Forelimb muscle (tissue), 1 donor: ENCODE data around the gene CHST6. TPM values are rescaled to one million over a fixed set of nuclear protein-coding genes. Genes with fewer than 3 reads are reported as not detected.
"Not testable (repeated sequence)": the region's sequence is repeated elsewhere in the genome, so short reads cannot be mapped to it uniquely, and the experiment has no call there.

Experiments used
- DNase-seq: peaks from one replicate; pipeline ENCODE4 v3.0.0-alpha.2; 2013; ENCODE audit warnings: low read depth
- polyA plus RNA-seq: library from polyadenylated mRNA; unstranded; fragments of 120-200 nt; gene quantifications from one replicate; pipeline ENCODE4 v1.2.1, GENCODE V29; 2013; ENCODE audit not compliant: insufficient read length

Gene CHST6
- polyA plus RNA-seq, 1 donor, result 2.1 TPM

DNA sequence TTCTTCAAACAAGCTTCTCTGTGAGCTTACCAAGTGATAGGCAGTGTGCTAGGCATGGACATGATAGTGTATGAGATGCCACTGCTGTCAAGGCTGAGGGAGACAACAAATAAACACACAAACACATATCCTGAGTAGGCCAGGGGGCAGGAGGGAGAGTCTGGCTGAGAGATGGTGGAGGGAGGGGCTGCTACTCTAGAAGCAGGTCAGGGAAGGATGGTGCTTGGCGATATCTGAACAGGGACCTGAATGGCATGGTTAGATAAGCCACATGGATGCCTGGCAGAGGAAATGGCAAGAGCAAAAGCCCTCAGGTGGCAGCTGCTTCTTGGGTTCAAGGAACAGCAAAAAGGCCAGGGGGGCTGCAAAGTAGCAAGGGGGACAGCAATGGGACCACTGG, 8.6 kb upstream of the CHST6 start:
- DNase-seq, result no peak

DNA sequence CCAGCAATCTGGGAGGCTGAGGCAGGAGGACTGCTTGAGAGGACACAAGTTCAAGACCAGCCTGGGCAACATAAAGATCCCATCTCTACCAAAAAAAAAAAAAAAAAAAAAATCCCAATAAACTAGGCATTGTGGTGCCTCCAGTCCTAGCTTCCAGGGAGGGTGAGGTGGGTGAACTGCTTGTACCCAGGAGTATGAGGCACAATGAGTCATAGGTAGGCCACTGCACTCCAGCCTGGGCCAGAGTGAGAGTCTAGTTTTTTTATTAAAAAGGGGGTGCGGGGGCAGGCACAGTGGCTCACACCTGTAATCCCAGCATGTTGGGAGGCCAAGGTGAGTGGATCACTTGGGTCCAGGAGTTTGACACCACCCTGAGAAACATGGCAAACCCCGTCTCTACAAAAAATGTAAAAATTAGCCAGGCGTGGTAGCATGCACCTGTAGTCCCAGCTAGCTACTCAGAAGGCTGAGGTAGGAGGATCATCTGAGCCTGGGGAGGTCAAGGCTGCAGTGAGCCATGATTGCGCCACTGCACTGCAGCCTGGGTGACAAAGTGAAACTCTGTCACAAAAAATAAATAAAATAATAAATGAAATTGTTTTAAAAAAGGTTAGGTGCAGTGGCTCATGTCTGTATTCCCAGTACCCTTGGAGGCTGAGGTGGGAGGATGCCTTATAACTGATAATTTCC, 7.8 kb upstream of the CHST6 start:
- DNase-seq, result no peak

DNA sequence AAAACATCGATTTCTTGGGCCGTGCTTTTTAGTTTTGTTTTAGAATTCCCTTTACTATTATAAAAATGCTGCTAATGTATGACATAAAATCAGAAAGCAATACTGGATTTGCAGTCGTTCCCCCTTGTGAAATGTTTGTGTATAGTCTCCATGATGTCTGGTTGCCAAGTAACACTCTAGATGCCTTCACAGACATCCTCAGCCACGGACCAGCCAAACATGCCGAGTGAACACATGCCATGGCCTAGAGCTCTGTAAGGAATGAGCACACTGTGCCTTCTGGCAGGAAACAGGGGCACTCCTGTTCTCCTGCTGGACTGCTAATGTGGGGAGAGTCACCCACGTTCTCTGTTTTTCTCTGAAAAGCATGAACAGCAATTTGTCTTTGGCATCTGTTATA, 6.6 kb upstream of the CHST6 start:
- DNase-seq, result peak; percentile 40

DNA sequence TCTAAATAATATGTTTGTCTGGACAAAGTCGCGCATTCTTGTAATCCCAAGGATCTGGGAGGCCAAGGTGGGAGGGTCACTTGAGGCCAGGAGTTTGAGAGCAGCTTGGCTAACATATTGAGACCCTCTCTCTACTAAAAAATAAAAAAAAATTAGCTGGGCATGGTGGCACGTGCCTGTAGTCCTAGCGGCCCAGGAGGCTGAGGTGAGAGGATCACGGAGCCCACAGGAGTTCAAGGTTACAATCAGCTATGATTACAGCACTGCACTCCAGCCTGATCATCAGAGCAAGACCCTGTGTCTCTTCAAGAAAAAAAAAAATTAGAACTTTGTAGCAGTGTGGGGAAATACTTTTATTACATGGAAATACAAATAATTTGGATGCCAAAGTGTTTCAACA, 6.1 kb upstream of the CHST6 start:
- no peak for DNase-seq

DNA sequence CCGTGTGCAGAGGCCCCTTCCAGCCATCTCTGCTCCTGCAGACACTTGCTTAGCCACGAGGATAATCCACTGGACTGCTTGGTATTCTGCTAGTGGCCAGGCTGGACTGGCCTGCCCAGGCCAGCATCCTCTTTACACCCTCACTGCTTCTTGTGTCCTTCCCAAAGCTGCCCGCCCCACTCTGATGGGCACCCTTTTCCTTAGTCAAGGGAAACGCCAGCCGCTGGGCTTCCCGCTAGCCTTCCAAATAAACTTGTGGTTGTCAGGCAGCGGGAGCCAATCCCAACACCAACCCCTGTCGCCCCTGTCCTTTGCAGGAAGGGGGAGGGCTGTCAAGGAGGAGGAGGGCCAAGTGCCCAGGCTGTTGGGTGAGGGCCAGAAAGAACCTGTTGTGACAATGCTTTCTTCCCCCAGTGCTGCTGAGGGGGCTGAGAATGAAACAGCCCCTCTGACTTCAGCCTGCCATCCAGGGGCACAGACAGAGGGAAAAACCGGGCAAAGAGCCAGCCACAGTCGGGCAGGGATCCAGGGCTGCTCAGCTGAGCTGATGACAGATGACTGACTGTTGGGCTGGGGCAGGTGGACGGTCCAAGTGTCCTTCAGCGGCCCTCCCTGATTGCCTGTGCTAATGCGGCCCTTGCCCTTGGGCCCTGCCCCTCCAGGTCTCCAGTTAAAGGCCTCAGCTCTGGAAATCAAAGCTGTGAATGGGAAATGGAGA, 3.5 kb upstream of the CHST6 start:
- not testable (repeated sequence) for DNase-seq

DNA sequence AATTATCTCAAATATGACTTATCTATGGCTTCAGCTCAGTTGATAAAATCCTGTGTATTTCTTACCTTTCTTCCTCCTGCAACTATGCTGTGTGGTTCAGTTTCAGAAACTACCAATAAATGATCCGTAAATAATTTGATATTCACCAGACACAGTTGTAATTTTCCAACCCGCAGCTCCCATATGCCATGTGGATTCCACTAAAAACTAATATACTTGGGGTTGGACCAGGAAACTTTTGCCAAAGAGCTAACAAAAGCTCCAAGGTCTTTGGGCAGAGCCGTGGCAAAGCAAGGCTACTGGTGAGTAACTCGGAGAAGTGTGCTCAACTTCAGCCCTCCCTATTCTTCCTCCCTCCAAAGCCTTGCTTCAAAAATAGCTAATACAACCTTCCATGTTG, 2.3 kb upstream of the CHST6 start:
- no peak for DNase-seq

DNA sequence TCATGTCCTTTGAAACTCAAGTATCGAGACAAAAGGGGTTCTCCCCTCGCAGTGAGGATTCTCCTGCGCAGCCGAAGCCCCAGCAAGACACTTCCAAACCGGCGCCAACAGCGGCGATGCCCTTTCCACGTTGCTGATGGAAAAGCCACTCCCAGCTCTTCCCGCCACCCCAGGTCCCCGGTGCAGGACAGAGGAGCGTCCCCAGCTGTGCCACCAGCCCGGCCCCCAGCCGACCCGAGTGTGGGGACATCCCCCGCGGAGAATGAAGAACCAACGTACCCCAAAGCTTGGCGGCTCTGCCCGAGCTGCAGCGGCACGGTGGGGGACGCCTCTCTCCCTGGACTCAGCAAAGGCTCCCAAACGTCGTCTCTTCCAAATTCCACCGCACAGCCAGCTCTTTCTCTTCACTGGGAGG, 573 bp downstream of the CHST6 start:
- DNase-seq, result no peak

DNA sequence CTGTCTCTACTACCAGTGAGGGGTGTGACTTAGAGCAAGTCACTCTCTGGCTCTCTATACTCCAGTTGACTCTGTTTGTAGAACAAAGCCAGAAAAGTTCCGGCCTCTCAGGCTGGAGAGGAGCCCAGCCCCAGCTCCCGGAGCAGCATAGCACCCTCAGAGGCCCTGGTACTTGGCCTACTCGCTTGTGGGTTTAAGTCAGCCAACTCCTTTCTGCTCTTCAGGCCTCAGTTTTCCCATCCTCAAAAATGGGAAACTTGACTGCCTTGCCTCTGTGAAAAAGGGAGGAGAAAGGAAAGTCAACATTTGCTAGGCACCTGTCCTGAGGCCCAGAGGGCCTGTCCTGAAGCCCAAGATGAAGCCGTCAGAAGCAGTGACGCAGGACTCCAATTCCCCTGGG, 1.1 kb downstream of the CHST6 start:
- DNase-seq, result no peak

DNA sequence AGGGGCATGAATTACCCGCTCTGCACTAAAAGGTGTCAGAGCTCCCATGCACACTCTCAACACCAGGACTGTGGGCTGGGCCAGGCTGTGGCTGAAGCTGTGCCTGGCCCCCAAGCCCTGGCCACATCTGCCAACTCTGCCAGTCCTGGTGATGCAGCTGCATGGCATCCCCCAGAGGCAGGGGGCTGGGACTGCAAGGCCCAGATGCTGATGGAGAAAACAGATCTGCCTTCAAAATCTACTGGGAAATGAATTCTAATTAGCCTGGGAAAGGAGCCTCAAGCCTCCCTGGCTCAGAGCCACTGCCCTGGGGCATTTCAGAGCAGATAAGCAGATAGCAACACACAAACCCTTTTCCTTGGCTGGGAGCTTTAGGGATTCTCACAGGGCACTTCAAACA, 3.4 kb downstream of the CHST6 start:
- no peak for DNase-seq

DNA sequence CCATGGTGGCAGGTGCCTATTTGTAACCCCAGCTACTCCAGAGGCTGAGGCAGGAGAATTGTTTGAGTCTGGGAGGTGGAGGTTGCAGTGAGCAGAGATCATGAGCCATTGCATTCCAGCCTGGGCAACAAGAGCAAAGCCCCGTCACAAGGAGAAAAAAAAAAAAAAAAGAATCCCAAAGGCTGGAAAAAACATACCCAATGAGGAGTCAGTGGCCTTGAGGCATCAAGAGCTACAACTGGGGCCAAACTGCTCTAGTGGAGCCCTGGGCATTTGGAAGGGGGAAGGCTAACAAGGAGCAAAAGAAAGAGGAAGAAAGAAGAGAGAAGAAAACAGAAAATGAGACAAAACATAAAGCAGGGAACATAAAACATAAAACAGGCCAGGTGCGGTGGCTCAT, 6.9 kb downstream of the CHST6 start:
- no peak for DNase-seq

DNA sequence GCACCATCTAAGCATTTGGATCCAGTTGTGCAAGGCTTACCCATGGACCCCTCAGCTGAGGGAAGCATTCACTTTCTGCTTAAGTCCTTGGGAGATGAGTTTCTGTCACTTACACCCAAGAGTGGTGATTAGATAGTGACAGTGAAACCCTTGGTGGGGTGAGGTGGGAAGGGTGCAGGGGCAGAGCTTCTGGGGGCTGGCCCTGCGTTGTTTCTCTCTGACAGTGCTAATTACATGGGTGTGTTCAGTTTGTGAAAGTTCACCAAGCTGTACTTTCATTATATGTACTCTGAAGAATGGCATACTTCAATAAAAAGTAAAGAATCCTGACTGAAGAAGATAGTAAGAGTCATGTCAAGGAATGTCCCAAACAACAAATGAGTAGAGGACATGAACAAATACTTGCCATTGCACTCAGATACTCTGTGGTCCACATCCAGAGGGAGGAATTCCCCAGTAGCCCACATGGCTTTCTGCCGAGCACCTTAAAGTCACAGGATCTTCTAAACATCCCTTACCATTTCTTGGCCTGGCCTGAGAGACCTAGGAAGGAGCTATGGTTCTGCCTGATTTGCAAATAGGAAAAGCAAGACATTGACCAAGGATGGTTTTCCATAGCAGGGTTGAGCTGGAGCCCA, 8.4 kb downstream of the CHST6 start:
- DNase-seq, result no peak

DNA sequence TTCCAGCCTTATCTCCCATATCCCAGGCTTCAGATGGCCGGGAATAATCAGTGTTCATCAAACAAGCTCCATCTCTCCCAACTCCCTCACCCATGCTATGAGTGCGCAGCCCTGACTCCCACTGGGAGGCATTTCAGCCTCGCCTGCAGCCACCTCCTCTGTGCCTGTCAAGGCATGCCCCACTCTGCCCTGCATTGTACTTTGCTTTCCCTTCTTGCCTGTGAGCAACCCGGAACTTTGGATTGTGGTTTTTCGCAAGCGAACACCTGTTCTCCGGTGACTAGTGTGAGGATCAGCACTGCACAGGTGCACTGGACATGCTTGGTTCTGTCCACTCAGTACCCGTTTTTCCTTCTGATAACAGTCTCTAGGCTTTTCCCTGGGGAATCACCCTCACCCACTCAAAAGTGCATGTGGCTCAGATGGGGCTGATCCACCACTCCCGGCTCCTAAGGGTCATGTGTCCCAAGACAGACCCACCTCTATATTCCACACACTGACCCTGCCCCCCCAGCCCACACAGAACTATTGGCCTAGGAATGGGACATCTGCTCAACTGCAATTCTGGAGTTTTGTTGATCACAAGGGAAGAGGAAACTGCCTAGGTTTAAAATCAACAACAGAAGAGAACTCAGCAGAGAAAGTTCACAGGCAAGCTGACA, 9.1 kb downstream of the CHST6 start:
- DNase-seq, result no peak

DNA sequence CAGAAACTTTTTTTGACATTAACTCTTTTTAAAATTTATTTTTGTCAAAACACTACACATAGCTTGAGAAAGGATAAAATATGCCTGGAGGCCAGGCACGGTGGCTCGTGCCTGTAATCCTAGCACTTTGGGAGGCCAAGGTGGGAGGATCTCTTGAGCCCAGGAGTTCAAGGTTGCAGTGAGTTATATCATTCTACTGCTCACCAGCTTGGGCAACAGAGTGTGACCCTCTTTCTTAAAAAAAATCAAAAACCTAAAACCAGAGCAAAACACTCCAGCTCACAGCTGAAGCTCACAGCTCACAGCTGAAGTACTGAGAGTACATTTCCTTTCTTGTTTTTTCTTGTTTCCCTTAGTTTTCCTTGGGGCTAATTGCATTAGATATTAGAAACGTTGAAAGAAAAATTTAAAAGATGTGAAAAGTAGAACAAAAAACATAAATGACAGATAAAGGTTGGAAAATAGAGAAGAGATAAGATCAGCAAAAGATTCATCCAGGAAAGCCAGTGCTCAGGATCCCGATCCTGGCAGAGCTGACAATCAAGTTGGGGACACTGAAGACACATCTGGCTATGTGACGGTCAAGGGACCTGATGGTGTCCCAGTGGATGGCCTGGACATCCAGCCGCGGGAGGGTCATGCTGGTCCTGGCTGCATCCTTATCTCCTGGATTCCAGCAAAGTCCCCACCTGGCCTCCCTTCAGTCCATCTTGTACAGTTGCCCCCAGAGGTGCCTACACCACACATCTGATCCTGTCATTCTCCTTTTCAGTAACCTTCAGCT, 9.8 kb downstream of the CHST6 start:
- DNase-seq, result no peak

DNA sequence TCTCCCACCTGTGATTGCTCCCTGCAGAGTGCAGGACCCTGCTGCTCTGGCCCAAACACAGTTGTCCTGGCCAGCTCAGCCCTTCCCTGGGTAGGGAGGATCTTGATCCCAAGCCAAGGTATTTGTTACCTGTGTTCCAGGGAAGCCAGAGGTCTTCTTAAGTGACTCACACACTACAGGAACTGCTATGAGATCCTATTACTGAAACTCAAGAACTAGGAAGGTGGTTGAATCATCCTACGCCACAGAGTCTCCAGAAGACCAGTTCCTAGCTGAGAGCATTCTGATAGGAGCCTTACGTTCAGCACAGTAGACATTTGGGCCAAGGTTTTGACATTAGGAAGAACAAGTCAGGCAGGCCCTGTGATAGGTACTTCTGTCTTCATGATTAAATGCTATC, 12.0 kb downstream of the CHST6 start:
- no peak for DNase-seq

DNA sequence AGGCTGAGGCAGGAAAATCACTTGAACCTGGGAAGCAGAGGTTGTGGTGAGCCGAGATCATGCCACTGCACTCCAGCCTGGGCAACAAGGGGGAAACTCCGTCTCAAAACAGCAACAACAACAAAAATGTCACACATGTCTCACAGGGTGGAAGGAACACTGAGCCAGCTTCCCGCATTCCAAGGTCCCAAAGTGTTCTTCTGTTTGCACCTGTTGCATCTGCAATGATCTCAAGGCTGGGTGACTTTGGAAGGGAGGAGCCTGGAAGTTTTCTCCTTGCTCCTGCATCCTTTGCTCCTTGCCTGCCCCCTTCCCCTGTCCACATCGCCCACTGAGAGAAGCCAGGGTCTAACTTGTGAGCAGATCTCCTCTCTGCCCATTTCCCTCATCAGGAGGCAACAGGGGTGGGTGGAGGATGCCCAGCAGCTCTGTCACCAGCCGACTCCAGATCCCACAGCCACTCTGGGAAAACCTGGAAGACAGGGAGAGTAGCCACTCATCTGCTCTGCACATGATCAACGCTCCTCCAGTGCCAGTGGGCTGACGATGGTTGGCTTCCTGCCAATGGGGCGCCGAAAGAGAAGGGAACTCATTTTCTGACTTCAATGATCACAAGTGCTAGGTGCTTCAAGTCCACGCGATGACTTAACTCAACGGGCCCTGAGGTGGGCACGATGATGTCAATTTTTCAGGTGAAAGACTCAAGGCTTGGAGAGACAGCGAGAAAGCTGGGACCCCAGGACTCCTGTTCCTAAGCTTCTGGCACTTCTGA, 12.6 kb downstream of the CHST6 start:
- no peak for DNase-seq

DNA sequence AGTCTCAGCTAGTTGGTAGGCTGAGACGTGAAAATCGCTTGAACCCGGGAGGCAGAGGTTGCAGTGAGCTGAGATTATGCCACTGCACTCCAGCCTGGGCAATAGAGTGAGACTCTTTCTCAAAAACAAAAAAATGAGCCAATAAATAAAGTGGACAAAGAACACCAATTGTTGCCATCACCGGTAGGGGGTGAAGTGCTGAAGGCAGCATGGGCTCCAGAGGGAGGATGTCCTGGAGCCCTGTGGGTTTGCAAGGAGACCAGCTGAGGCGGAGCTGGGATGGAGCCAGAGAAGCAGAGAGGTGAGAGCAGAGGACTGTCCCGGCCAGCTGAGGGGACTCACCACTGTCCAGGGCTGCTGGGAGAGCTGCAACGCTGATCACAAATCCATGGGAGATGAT, 13.8 kb downstream of the CHST6 start:
- no peak for DNase-seq

DNA sequence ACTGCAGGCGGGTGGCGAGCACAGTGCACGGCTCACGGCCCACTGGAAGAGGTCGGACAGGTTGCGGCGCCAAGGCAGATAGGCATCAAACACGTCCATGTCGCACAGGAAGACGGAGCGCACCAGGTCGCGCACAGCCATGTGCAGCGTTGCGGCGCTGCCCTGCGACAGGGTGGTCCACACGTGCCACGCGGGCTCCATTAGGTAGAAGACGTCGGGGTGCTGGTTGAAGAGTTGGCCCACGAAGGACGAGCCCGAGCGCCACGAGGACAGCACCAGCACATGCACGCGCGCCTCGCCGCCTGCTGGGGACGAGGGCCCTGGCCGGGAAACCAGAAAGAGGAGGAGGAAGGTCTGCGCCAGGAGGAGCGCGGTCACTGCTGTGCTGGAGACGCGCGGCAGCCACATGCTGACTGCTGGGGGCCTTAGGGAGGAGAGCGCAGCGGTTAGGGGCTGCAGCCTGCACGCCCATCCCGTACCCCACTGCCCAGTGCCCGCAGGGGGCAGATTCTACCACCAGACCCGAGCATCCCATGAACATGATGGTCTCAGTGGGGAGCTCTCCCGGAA, 15.7 kb downstream of the CHST6 start:
- no peak for DNase-seq

DNA sequence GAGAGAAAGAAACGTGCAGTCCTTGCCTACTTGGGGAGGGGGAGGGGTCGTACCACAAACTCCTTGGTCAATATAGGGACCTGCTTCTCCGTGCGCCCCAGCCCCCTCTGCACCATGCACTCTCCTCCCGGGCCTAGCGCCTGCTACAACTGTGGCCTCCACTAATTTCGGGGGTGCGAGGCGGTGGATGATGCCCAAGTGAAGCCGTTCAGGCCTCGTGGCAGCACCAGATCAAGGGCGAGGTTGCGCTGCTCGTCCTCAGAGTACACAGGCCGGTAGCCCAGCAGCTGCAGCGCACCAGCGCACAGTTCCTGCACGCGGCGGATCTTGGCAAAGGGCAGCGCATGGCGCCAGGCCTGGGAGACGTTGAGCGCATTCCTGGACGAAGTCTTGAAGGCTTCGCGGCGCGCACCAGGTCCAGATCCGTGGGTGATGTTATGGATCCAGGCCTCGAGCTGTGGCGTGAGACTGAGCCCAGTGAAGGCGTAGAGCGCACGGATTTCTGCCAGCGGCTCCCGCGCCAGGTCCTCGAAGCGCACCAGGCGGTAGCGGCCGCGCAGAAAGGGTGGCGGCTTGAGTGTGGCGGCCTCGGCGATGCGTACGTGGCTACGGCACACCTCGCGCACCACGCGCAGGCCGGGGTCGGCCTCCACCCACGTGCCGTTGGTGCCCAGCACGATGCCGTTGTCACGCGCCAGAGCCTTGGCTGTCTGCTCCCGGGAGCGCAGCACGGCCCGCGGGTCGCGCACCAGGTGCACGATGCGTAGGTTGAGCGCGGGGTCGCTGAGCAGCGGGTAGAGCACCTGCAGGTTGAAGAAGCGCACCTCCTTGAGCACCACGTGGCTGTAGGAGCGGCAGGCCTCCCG, 16.5 kb downstream of the CHST6 start:
- no peak for DNase-seq

DNA sequence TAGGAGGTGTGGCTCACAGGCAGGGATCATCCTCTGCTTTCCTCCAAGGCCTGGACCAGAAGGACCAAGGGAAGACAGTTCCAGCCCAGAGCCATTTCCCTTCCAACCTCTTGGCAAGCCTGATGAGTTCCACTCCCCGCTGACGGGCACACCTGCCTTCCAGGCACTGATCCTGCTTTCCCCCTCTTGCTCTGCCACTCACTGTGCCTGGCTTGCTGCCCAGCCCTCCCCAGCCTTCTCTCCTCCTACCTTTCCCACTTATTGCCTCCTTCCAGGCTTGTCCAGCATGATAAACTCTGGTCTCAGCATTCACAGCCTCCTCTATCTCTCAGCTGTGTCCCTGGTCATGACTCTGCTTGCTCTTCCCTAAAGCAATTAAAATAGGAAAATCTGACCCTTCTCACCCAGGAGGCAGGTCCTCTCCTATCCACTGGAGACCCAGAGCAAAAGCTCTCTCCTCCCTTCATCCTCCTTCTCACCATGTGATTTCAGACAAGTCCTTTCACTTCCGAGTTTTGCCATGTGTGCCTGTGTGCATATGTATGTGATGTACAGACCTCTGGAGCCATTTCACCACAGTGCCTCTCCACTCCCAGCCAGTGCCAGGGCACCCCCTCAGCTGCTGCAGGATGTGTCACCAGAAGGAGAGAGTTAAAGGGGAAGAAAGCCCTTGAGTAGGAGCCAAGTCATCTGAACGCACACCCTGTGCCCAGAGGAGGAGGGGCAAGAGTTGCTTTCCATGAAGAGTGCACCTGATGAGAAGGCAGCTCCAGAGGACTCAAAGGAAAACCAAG, 17.4 kb downstream of the CHST6 start:
- no peak for DNase-seq
